Esophagus squamous epithelium (tissue), 4 donors: ENCODE measurements around the gene SLC11A1.

Source experiments
- CTCF ChIP-seq, 6 experiments: fragments of 450-650 bp in 4 of 6; fragments of 200-600 bp in 2 of 6; sonication (generic) in 2 of 6; IDR thresholded peaks; one replicate each; pipeline ENCODE4 v1.5.1; 2016 to 2019; ENCODE audit warnings: antibody characterized with exemption in 6 of 6, mild to moderate bottlenecking in 4 of 6, moderate library complexity in 4 of 6
- POLR2A ChIP-seq, 4 donors: fragments of 450-650 bp; IDR thresholded peaks; one replicate each; pipeline ENCODE4 v1.6.1; 2017; ENCODE audit warnings: antibody characterized with exemption in 4 of 4, mild to moderate bottlenecking in 4 of 4, moderate library complexity in 3 of 4

GRCh38 chr2:218402491-218402901 lies 20.4 kb downstream of the SLC11A1 start:
- TF ChIP-seq POLR2A (IDR thresholded peaks at IDR 0.05) (no peak), CTCF (IDR thresholded peaks at IDR 0.05) (no peak)
